ENCODE results near the gene OPCML.

OPCML gene

DNA sequence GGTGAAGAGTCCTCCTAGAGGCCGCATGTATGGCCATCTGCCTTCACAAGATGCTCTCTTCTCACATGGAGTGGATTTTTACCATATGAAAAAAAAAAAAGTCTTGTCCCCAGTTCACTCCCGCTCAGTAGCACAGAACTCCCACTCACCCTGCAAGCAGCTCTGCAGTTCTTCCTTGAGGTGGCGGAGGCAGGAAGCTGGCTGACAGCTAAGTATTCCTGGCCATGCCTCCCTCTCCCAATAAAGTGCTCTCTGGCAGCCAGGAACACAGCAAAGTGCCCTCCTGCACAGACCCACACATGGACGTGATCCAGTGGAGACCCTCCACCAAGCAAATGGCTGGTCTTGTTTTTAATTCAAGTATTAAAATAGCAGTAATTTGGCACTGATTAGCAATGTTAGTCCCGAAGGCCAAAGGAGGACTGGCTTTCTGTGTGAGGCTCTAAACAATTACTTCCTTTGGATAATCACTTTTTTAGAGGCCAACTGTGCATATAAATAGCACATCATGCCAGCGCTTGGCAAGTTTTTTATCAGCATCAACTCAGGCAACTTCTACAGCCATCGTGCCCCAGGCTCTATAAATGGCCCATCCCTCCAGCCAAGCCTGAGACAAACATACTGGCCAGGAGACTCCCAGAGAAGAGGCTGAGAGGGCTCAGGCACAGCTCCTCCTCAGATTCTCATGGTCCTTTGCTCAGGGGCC, 413.6 kb downstream of the OPCML start:
- DNase-seq, result no peak

DNA sequence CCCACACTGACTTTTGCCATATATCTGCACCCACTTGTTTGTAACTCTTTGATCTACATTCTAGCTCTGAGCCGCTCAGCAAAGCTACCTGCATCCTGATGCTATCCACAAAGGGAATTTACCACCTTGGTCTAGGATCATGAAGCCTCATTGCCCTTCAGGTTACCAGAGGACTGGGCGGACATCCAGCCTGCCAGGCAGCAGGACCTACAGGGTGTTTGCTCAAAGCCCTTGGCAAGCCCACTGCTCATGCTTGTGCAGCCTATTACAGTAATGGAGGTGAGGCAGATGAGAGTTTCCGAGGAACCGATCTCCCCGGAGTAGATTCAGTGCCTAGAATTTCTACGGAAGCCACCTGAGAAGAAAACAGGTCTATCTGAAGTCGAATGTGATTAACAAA, 417.2 kb downstream of the OPCML start:
- DNase-seq, result no peak

DNA sequence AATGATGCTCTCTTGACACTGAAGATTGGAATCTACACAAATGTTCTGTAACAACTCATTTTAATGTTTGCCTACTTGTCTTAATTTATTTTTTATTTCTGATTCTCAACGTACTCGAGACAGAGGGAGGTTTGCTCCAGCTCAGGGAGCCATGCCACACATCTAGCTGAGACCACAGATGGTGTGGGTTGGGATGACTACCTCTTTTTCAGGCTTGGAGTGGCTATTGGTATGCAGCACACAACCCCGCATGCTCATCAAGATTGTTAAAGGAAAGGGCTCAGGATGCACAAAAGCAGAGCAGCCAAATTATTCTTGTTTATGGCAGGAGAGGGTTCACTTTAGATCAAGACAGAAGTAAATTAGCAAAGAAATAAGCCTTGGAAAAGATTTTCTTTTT, 424.5 kb downstream of the OPCML start:
- DNase-seq, result no peak

DNA sequence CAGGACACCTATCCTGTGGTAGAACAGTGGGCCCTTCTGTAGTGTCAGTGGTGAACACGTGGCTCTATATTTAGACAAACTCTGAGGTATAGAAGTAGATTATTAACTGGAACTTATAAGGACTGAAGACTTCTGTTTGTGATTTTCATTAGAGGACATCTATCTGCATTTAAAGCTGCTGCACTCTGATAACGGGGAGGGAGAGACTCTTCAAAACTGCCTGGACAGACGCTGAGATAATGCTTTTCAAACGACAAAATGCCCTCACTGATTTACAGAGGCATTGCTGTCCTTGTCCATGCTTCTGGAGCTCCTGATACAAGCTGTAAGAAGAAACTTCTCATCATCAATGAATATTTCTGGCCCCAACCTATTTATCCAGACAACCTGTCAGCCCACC, 425.2 kb downstream of the OPCML start:
- DNase-seq, result no peak

DNA sequence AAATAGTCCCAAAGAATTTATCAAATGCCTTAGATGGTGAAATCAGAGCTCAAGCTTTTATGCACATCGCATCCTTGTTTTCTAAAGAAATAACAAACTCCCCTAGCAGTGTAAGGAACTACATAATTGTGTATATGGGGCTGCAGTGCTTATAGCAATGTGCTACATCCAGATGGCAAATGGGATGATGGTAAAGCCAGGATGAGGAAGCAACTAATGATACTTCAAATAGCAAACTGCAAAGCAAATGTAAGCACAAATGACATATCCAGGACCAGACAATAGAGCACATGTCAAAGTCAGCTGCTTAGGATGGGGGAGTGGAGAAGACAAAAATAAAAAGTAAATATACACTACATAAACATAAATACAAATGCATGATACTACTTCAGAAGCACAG, 425.9 kb downstream of the OPCML start:
- DNase-seq, result no peak

DNA sequence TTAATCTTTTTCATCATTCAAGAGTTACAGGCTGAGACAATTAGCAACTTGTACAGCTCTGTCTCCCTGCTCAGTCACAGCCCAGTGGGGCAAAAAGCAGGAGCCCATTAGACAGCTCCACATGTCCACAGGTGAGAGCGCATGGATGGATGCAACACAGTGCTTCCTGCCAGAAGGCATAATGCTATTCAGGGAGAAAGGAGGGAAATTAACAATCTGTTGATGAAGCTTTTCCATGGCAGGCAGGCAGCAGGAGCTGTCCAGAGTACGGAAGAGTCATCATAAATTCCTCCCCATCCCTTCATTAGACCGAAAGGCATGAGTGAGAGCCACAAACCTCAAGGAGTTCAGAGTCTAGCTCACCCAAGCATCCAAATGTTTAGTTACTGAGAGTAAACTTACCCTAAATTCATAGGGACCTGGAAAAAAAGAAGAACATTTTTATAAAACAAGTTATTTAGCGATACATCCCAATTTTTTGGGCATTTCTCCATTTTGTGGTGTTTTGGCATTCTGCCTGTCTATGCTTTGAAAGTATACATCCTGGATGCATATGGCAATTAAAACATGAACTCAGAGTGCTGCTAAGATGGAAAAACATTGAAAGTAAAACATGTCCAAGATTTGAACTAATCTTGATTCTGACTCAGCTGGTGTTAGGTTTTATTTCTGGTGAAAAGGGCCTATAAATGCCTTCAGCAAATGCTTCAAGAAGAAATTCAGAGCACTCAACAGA, 428.1 kb downstream of the OPCML start:
- DNase-seq, result no peak

DNA sequence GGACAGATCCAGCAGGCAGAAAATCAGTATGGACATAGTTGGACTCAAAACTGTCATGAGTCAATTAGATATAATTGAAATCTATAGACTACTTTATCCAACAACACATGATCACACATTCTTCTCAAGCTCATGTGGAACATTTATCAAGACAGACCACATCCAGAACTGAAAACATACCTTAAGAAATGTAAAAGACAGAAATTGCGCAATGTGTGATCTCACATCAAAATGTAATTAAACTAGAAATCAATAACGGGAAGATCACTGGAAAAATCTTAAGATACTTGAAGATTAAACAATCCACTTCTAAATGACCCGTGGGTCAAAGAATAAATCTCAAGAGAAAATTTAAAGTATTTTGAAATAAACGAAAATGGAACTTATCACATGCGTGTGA, 435.3 kb downstream of the OPCML start:
- DNase-seq, result no peak

DNA sequence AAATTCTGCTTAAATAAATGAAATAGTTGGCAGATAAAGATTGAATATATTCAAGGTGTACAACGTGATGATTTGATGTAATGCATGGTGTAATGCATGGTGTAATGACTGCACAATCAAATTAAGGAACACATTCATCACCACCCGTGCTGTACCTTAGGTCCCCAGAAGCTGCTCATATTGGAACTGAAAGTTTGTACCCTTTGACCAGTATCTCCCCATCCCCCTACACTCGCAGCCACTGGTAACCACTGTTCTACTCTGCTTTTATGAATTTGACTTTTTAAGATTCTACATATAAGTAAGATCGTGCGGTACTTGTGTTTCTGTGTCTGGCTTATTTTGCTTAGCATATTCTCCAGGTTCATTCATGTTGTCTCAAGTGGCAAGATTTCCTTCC, 445.8 kb downstream of the OPCML start:
- DNase-seq, result no peak

DNA sequence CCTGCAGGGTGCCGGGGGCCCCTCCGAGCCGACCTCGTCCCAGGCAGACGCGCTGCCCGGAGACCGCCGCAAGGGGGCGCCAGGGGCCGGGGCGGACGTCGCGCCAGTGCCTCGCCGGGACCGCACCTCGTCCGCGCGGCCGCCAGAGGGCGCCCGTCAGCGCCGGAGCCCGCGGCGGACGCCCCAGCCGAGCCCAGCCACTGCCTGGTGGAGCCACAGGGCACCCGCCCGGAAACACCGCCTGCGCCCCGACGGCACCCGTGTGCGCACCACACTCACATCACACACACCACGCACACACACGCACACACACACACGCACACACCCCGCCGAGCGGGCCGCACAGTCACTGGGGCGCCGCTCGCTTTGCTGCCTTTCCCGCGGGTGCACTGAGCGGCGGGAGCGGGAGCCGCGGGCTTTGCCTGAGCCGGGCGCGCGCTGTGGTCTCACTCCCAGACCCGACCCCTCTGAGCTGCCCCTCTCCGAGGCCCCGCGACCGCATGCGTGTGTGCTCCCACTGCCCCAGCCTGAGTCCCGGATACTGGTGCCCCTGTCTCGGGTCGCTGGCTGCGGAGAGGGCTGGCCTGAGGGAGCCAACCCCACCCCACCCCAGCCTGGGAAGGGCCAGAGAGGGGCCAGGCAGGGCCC, 449.3 kb downstream of the OPCML start:
- DNase-seq, result peak; percentile 72

DNA sequence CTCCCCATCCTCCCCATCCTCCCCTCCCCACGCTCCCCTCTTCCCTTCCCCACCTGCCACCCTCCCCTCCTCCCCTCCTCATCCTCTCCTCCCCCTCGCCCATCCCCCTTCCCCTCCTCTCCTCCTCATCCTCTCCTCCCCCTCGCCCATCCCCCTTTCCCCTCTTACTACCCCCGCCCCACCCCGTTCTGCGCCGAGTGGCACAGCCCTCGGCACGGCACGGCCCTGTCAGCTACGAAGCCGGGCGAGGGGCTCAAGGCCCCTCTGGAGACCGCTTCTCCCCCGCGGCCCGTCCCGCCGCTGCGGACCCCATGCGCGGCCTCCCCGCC, 449.9 kb downstream of the OPCML start:
- no peak for DNase-seq

DNA sequence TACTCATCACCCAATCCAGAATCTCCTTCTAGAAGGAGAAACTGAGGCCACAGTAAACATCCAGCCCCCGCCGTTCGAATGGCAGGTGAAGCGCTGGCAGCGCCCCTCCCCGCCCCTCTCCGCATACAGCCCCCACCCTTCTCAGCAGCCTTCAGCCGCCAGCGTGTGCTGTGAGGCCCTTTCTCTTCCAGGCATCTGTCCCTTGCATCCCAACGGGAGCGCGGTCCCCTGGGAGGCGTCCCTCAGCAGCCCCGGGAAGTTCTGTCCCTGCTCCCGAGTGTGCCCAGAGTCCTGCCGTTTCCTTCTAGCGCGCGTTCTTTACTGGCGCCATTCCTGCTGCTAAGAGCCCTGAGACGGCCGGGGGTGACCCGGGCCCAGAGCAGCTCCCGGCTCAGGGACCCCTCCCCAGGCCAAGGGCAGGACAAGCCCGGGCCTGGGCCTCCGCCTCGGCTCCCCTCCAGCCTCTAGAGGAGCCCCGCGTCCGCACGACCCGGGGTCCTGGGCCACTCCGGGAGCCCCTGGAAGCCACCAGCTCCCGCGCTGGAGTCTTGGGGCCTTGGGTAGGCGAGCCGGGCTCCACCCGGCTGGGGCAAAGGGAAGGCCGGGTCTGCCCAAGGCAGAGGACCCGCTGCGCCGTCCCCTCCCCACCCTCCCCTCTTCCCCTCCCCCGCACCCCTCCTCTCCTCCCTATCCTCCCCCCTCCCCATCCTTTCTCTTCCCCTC, 450.4 kb downstream of the OPCML start:
- DNase-seq, result no peak

DNA sequence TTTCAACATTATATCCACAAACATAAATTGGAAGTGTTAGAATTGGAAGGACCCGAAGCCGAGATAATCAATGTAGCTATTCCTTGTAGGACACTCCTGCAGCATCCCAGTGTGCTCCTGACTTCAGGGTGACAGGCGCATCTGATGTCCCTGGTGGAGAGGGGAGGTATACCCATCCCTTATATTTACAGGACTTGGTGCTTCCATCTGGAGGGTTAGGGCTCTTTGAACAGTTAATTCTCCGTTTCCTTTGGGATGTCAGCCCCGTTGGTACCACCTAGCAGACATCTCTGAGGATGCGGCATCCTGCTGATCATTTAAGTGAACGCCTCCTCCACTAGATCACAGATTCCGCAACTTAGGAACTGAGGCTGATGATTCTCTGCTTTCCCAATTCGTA, 451.3 kb downstream of the OPCML start:
- DNase-seq, result no peak

DNA sequence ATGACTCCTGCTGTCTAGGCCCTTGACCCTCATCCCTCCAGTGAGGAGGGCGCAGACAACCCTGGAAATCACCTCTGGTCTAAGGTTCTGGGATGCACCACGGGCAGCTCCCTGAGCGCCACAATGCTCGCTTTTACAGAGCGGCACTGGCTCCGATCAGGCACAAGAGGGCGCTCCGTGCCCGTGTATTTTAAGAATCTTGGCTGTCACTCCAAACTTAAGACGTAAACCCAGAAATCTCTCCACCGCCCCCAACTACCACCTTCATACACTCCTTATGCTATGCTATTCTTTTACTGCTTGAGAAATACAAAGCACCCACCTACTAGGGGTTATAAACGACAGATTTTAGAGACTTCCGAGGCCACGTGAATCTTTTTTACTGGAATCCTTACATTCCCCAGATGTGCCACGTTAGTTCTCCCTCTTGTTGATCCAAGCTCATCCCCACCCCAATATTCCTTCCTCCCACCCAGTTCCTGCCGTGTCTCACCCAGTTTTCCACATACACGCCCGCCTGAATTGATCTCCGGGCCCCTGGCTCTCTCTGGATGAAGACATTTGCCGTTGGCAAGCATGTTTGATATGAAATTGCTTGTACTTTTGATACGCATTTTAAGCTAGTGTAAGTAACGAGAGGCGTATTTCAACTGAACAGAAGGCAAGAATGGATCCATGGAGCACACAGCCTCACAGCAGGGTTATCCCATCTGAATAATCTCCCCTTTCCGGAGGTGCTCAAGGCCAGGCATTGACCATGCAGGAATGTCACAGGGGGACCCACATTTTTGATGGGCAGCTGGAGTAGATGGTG, 453.5 kb downstream of the OPCML start:
- DNase-seq, result peak; percentile 75

DNA sequence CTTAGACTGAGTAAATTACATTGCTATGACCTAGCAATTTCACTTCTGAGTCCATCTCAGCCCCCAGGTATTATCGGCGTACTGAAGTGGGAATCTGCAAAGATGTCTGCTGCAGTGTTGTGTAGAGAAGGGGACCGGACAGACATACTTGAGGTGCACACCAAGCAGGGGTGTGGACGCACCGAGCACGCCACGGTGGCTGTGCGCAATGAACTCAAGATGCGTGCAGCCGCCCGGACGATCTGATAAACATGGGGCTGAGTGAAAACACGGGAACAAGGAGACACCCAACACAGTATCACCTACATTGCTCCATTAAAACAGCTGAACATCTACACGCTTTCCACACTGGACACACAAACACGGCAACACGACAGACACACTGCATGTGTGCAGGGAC, 454.3 kb downstream of the OPCML start:
- no peak for DNase-seq

DNA sequence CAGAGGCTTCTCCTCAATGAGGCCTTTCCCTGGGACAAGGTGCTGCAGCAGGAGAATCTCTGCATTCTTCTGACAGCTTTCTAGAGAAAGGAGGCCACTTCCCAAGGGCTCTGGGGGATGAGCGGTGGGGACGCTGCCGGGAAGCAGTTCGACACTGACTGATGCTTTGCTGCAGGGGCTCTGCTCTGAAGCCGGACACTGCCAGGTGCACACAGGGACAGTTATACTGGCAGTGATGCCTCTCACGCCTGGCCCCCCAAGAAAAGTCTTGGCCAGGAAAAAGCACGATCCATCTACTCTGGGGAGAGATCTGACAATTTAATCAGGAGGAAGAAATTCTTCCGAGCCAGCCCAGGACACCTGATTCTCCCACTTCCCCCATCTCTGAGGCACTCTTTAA, 456.9 kb downstream of the OPCML start:
- no peak for DNase-seq

DNA sequence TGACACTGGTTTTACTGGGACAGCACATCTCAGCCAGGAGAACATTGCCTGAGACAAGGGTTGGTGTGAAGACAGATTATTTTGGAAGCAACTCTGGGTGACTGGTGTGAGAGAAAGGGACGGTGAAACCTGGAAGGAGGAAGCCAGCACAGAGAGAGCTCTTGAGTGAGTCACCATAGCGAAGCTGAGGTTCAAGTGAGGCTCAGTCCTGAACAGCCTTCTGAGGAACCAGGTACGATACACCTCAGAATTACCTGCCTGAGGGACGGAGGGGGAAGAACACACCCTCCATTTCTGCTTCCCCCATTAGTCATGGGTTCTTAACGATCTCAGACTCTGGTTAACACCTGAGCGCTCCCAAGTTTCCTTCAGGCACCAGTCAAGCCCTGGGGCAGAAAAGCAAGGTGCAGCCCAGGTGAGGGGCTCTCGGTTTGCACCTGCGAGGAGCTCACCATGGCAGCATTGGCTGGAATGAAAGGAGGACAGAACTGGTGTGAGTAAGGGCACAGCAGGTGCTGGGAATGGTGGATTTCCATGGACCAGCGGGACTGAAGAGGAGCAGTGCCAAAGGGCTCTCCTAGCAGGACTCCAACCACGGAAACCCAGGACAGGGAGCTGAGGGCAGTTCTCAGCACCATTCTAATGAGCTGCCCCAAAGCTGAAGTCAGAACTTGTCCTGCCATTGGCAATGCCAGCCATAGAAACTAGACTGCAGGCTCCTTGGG, 459.3 kb downstream of the OPCML start:
- DNase-seq, result no peak

DNA sequence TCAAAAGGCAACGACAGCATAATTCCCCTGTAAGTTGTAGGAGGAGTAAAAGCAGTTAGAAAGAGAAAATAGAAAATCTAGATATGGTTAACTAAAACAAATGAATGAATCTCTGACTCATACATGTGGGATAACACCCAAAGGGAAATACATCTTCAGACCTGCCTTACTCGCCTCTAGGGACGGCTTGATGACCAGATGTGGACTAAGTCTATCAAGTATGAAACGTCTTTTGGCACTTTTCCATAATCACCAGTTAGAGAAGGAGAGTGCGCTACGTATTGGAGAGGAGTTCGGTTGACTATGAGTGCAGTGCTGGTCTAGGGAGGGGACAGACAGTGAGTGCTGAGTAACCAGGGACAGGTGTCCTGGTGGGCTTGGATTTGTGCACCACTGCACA, 459.9 kb downstream of the OPCML start:
- no peak for DNase-seq

DNA sequence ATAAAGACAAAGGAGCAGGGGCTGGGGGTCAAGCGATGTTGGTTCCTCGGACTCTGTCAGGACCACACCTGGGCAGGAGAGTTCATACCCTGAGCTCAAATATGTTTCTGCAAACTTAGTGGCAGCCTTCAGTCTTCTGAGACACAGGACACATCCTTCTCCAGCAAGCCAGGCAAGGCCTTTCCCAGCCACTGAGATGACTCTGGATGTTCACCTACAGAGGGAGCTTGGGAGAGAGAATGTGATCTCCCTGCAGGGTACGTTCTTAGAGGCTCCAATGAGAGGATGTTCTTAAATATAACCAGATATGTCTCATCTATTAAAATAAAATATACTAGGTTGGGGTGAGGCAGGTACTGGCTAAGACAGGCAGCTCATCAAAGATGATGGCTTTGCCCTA, 461.5 kb downstream of the OPCML start:
- no peak for DNase-seq

DNA sequence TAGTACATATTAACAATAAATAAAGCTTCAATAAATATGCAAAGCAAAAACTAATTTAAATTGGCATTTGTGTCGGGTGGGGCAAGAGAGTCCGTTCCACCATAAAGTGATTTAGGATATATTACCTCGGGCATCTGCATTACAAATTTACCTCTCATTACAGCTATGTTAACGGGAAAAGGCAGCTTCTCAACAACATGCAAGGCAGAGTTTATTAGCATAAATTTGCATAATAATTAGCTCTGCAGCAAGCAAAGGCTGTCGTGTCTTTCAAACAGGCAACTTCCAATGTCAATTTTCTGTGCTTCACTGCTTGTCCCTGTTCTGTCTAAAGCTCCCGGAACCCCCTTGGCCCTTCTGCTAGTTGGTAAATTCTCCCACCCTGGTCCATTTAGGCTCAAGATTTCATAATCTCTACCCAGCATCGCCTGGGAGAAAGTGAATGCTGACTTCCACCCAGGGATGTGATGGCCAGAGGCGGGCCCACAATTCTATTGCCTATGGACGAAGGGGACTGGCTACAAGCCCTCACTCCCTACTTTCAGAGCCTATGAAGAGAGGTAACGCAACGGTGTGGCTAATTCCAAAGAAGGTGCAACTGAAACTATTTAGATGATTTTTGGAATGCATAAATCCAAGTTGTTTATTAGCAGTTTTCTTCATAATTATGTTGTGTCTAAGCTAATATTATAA, 462.1 kb downstream of the OPCML start:
- DNase-seq, result no peak

DNA sequence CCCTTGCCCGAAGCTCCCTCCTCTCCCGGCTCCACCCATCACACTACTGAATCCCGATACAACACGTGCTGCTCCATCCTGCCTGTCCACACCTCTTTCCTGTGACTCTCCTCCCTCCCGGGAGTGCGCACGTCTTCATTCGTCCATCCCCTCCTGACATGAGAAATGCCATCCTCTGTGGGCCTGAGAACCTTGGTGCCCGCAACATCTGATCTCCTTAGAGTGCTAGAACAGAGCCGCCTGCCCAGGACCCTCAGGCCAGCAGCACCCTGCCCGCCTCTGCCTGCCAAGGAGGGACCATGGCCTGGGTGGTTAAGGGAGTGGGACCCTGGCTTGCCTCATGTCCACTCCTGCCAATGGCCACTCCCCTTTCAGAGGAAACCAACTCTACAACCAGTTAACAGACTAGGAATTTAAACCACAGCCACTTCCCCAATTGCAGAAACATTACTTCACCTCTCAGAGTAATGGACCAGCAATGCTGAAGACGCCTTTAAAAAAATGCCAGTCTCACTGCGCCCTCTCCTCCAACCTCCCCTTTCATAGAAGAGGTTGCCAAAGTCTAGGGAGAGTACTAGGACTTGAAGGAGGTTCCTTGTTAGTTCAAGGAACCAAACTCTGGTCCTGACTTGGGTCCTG, 466.3 kb downstream of the OPCML start:
- DNase-seq, result no peak

DNA sequence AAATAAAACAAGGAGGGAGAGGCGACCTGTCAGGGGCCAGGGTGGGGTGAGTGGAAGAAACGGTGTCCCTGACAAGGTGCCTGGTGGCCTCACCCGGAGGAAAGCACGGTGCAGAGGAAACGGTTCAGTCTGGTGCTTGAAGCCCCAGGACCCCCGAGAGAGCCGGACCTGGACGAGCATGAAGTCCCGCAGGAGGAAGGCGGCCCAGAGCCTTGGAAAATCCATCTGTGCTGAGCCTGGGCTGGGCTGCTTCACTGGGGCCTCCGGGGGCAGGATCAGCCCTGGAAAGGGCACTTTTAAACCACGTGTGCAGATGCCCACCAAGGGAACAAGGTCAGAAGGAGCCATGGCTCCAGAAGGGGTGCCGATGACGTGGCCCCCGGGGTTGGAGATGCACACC, 467.3 kb downstream of the OPCML start:
- DNase-seq, result no peak
